GM23248 (cell line): Measurements from ENCODE around the gene SAMD1. TPM values are rescaled to one million over a fixed set of nuclear protein-coding genes. Genes with fewer than 3 reads are reported as not detected.

Source experiments
- DNase-seq: peaks from one replicate; pipeline ENCODE4 v3.0.0-alpha.2; 2015
- H2AFZ ChIP-seq: fragments of 200-600 bp; sonication (generic); 2 replicates; pipeline ENCODE4 v1.6.1; 2016; ENCODE audit warnings: antibody characterized with exemption
- H3F3A ChIP-seq: fragments of 200-600 bp; sonication (generic); 2 replicates; pipeline ENCODE4 v1.6.1; 2016; ENCODE audit warnings: mild to moderate bottlenecking, antibody characterized with exemption, mixed run types; ENCODE audit not compliant: insufficient read depth
- H3K27ac ChIP-seq: fragments of 200-600 bp; sonication (generic); 2 replicates; pipeline ENCODE4 v1.5.1; 2016; ENCODE audit warnings: mild to moderate bottlenecking
- H3K27me3 ChIP-seq: fragments of 200-600 bp; sonication (generic); replicated peaks from 2 replicates; pipeline ENCODE4 v1.6.1; 2016; ENCODE audit warnings: mild to moderate bottlenecking; ENCODE audit not compliant: insufficient read depth
- H3K36me3 ChIP-seq: fragments of 200-600 bp; sonication (generic); 2 replicates; pipeline ENCODE4 v1.6.1; 2016; ENCODE audit warnings: low read depth, mild to moderate bottlenecking
- H3K4me1 ChIP-seq: fragments of 200-600 bp; sonication (generic); 2 replicates; pipeline ENCODE4 v1.6.1; 2016; ENCODE audit warnings: mild to moderate bottlenecking; ENCODE audit not compliant: insufficient read depth
- H3K4me2 ChIP-seq: fragments of 200-600 bp; sonication (generic); one replicate; pipeline ENCODE4 v1.6.1; 2016; ENCODE audit warnings: mild to moderate bottlenecking; ENCODE audit not compliant: unreplicated experiment
- H3K4me3 ChIP-seq: fragments of 200-600 bp; sonication (generic); 2 replicates; pipeline ENCODE4 v1.5.1; 2016; ENCODE audit warnings: mild to moderate bottlenecking
- H3K79me2 ChIP-seq: fragments of 200-600 bp; sonication (generic); 2 replicates; pipeline ENCODE4 v1.6.1; 2016; ENCODE audit warnings: mild to moderate bottlenecking; ENCODE audit not compliant: insufficient read depth
- H3K9ac ChIP-seq: fragments of 200-600 bp; sonication (generic); 2 replicates; pipeline ENCODE4 v1.6.1; 2016; ENCODE audit warnings: mild to moderate bottlenecking
- H3K9me2 ChIP-seq: fragments of 200-600 bp; sonication (generic); 2 replicates; pipeline ENCODE4 v1.6.1; 2016; ENCODE audit warnings: mixed run types, mild to moderate bottlenecking, moderate library complexity; ENCODE audit not compliant: insufficient read depth
- H3K9me3 ChIP-seq: fragments of 200-600 bp; sonication (generic); one replicate; pipeline ENCODE4 v1.6.1; 2017; ENCODE audit warnings: low read depth
- H4K20me1 ChIP-seq: fragments of 200-600 bp; sonication (generic); 2 replicates; pipeline ENCODE4 v1.6.0; 2016; ENCODE audit not compliant: insufficient read depth
- EZH2 ChIP-seq: fragments of 200-600 bp; sonication (generic); IDR thresholded peaks from 2 replicates; pipeline ENCODE4 v1.6.1; 2018; ENCODE audit warnings: antibody characterized with exemption, mild to moderate bottlenecking; ENCODE audit not compliant: insufficient read depth, poor library complexity, severe bottlenecking
- EZH2phosphoT487 ChIP-seq: fragments of 200-600 bp; sonication (generic); IDR thresholded peaks from 2 replicates; pipeline ENCODE4 v1.6.1; 2018; ENCODE audit warnings: antibody characterized with exemption, moderate library complexity, mild to moderate bottlenecking, low read depth; ENCODE audit not compliant: insufficient read depth
- WGBS, 2 experiments: methylation state at CpG; one replicate each; pipeline ENCODE4 v1.1.6; 2015 to 2017; ENCODE audit warnings: low lambda C conversion rate in 2 of 2, low coverage in 1 of 2; ENCODE audit errors: missing lambda C conversion rate in 2 of 2; 5-methylcytosine and 5-hydroxymethylcytosine counted together
- in situ Hi-C: fragments of 300-500 bp; cut with MboI; formaldehyde crosslinking; loops from 2 replicates; pipeline ENCODE4 v1.15.0; 2020
- polyA plus RNA-seq: library from polyadenylated mRNA; unstranded; fragments of >200 nt; fragmentation: Nextera tagmentation; extraction: Ambion mirVana; gene quantifications from 2 replicates; pipeline ENCODE4 v1.2.1, GENCODE V29; 2016
- total RNA-seq: library from RNA; depleted of rRNA; stranded (reverse); fragments of >200 nt; shearing (Covaris generic); gene quantifications from 2 replicates; pipeline ENCODE4 v1.2.3, GENCODE V29; 2014

Gene SAMD1
- total and polyA plus RNA-seq, 2 experiments from 2014 or later, result 5.7 to 50.8 TPM

GRCh38 chr19:14072535-14073260 lies 17.9 kb downstream of the SAMD1 start, which contains the start of gene MISP3:
Gene MISP3 (plus strand): TSS chr19:14072786. CDS start chr19:14073310, 524 bp downstream.
- WGBS, 2 experiments, result 3% methylated on average over 32 to 36 of the region's 51 CpGs
- peak within 1 kb of the TSS; percentile 40 for H3K27ac ChIP-seq
- peak within 1 kb of the TSS; percentile 76 for H3K9ac ChIP-seq

GRCh38 chr19:14070268-14071050 lies 20.1 kb downstream of the SAMD1 start:
- no peak overlapping the region for H3K4me2 ChIP-seq
- TF ChIP-seq EZH2phosphoT487 (no peak), EZH2 (no peak)
- no peaks in the 10 kb centered on the region for H3K27me3 ChIP-seq
- H3K27ac ChIP-seq, result no peak overlapping the region
- in situ Hi-C loops, result loop anchor here (10.0 kb wide), 1 partner anchor 186 kb away; no protein-coding TSS in a partner anchor
- H3K4me1 ChIP-seq, result peaks cover 3% of the 10 kb centered on the region
- H3F3A ChIP-seq, result no peaks in the 10 kb centered on the region
- H3K36me3 ChIP-seq, result no peaks in the 10 kb centered on the region
- no peaks in the 10 kb centered on the region for H3K9me2 ChIP-seq
- WGBS, 2 experiments, result 94 to 95% methylated on average over 38 to 42 of the region's 43 CpGs
- H4K20me1 ChIP-seq, result no peaks in the 10 kb centered on the region
- H3K79me2 ChIP-seq, result no peaks in the 10 kb centered on the region
- no peaks in the 10 kb centered on the region for H3K9me3 ChIP-seq
- H3K9ac ChIP-seq, result no peak overlapping the region
- DNase-seq, result no peak
- H3K4me3 ChIP-seq, result no peak overlapping the region
- no peak overlapping the region for H2AFZ ChIP-seq

More at GRCh38 chr19:14072535-14073260, 17.9 kb downstream of the SAMD1 start, which contains the start of gene MISP3:
- in situ Hi-C loops, result loop anchor here (10.0 kb wide), 1 partner anchor 188 kb away; no protein-coding TSS in a partner anchor
- Histone ChIP-seq H3K4me3 (peak within 1 kb of the TSS; percentile 92), H3K9me3 (no peaks in the 10 kb centered on the region), H3F3A (no peaks in the 10 kb centered on the region), H3K36me3 (no peaks in the 10 kb centered on the region), H2AFZ (peak within 1 kb of the TSS; percentile 97), H3K4me1 (peaks cover 6% of the 10 kb centered on the region), H3K27me3 (no peaks in the 10 kb centered on the region), H3K79me2 (no peaks in the 10 kb centered on the region), H3K4me2 (peak within 1 kb of the TSS; percentile 95), H3K9me2 (no peaks in the 10 kb centered on the region), H4K20me1 (no peaks in the 10 kb centered on the region)
- DNase-seq, result peak; percentile 62
- no peak for TF ChIP-seq EZH2phosphoT487
- no peak for TF ChIP-seq EZH2

GRCh38 chr19:14066134-14066533 lies 24.4 kb downstream of the SAMD1 start:
- TF ChIP-seq EZH2phosphoT487, result no peak
- no peak for TF ChIP-seq EZH2
- no peaks in the 10 kb centered on the region for H3K36me3 ChIP-seq
- H3K9ac ChIP-seq, result no peak overlapping the region
- H2AFZ ChIP-seq, result 0 out of 2 replicates have a peak overlapping the region, but pooled peaks have one; percentile 1
- DNase-seq, result no peak
- H3K4me2 ChIP-seq, result no peak overlapping the region
- no peak overlapping the region for H3K4me3 ChIP-seq
- H3K27me3 ChIP-seq, result no peaks in the 10 kb centered on the region
- whole genome bisulfite sequencing, 2 experiments, result 43 to 46% methylated on average over 2 of the region's 2 CpGs
- no peaks in the 10 kb centered on the region for H3K4me1 ChIP-seq
- no peaks in the 10 kb centered on the region for H4K20me1 ChIP-seq
- H3K79me2 ChIP-seq, result no peaks in the 10 kb centered on the region
- in situ Hi-C loops, result no loop called here
- H3K9me2 ChIP-seq, result no peaks in the 10 kb centered on the region
- no peaks in the 10 kb centered on the region for H3K9me3 ChIP-seq
- no peaks in the 10 kb centered on the region for H3F3A ChIP-seq
- no peak overlapping the region for H3K27ac ChIP-seq

- Histone ChIP-seq H3K36me3 (no peaks in the 10 kb centered on the region), H3K4me2 (no peak overlapping the region), H3K27ac (no peak overlapping the region), H3F3A (no peaks in the 10 kb centered on the region), H3K79me2 (no peaks in the 10 kb centered on the region), H3K27me3 (peaks cover 11% of the 10 kb centered on the region; the same call in 1 of the 2 replicates), H2AFZ (no peak overlapping the region), H3K9me2 (no peaks in the 10 kb centered on the region), H3K9ac (no peak overlapping the region), H3K4me3 (no peak overlapping the region), H4K20me1 (no peaks in the 10 kb centered on the region), H3K4me1 (no peaks in the 10 kb centered on the region), H3K9me3 (no peaks in the 10 kb centered on the region)
- TF ChIP-seq EZH2phosphoT487, result no peak
- TF ChIP-seq EZH2, result no peak
- 56 to 58% methylated on average over 7 of the region's 7 CpGs for WGBS, 2 experiments
- peak; percentile 56 for DNase-seq
- in situ Hi-C loops, result no loop called here
These were observed 27.4 kb downstream of the SAMD1 start for GRCh38 chr19:14063105-14063504.
